GM12878 (cell line): ENCODE data around the gene IFT172. TPM values are rescaled to one million over a fixed set of nuclear protein-coding genes. Genes with fewer than 3 reads are reported as not detected.

ENCODE experiments used
- BCL3 ChIP-seq: IDR thresholded peaks from 2 replicates; pipeline ENCODE4 v1.6.1; 2011; ENCODE audit warnings: borderline replicate concordance, low read depth, mild to moderate bottlenecking, moderate library complexity, low read length; ENCODE audit not compliant: insufficient read depth, poor library complexity, severe bottlenecking
- CEBPB ChIP-seq, 2 experiments: fragments of 150-350 bp in 1 of 2; IDR thresholded peaks; 2 replicates each; pipeline ENCODE4 v1.6.1; 2012 to 2014; ENCODE audit warnings: low read depth in 2 of 2, low read length in 2 of 2, borderline replicate concordance in 1 of 2, inconsistent platforms in 1 of 2
- CHD4 ChIP-seq: fragments of 200-600 bp; sonication (generic); IDR thresholded peaks from 2 replicates; pipeline ENCODE4 v1.6.1; 2016; ENCODE audit warnings: mild to moderate bottlenecking
- CTCF ChIP-seq, 3 experiments: IDR thresholded peaks in 2 of 3; conservative IDR thresholded peaks in 1 of 3; 2 replicates each; pipeline ENCODE4 v1.5.1; 2011; ENCODE audit warnings: low read depth in 3 of 3, low read length in 3 of 3, mild to moderate bottlenecking in 3 of 3, control low read depth in 2 of 3, moderate library complexity in 2 of 3, inconsistent platforms in 1 of 3, mixed read lengths in 1 of 3; ENCODE audit not compliant: control insufficient read depth in 2 of 3, insufficient read depth in 1 of 3; ENCODE audit errors: extremely low read depth in 1 of 3
- STAT3 ChIP-seq: IDR thresholded peaks from 2 replicates; pipeline ENCODE4 v1.6.1; 2011; ENCODE audit warnings: low read depth, low read length, improper control_type of control experiment
- TCF3 ChIP-seq: IDR thresholded peaks from 2 replicates; pipeline ENCODE4 v1.6.1; 2012; ENCODE audit warnings: low read depth, mild to moderate bottlenecking, low read length, borderline replicate concordance; ENCODE audit not compliant: insufficient read depth
- ZBTB11 ChIP-seq: fragments of 450-650 bp; formaldehyde crosslinking; IDR thresholded peaks from 2 replicates; pipeline ENCODE4 v1.5.0; 2022; ENCODE audit warnings: mild to moderate bottlenecking, missing genetic modification characterization
- ZNF592 ChIP-seq: fragments of 450-650 bp; IDR thresholded peaks from 2 replicates; pipeline ENCODE4 v1.6.1; 2017; ENCODE audit warnings: mild to moderate bottlenecking, moderate library complexity
- polyA plus RNA-seq, 11 experiments: library from polyadenylated mRNA; depleted of rRNA in 4 of 11; unstranded in 6 of 11; stranded (reverse) in 5 of 11; fragments of >200 nt; fragmentation: Nextera tagmentation in 4 of 11; fragmentation: Illumina TruSeq in 1 of 11; extraction: Ambion mirVana in 4 of 11; extraction: Trizol in 1 of 11; gene quantifications; 1 replicate in 1 of 11; 2 replicates in 10 of 11; pipeline versions ENCODE4 v1.2.1 to v1.2.3, GENCODE V29; 2011 to 2016; ENCODE audit warnings: inconsistent platforms in 2 of 11, missing spikeins in 2 of 11, low read depth in 1 of 11
- total RNA-seq, 4 experiments: library from RNA; depleted of rRNA in 3 of 4; stranded (reverse); fragments of >200 nt in 3 of 4; fragmentation: Illumina TruSeq in 1 of 4; extraction: Trizol in 1 of 4; gene quantifications; 2 replicates each; pipeline versions ENCODE4 v1.2.1 to v1.2.3, GENCODE V29; 2013 to 2021
- TF ChIP-seq, protein P1 (sequence below): fragments of 450-650 bp; formaldehyde crosslinking; IDR thresholded peaks from 2 replicates; pipeline ENCODE4 v1.4.0; 2020; ENCODE audit warnings: mild to moderate bottlenecking, moderate library complexity

The IFT172 gene
- total and polyA plus RNA-seq, 10 of the 15 experiments (the other 5 are each of a cell fraction or from before 2014, with no cell fraction given), result 2.4 to 8.6 (median 6.2) TPM

DNA sequence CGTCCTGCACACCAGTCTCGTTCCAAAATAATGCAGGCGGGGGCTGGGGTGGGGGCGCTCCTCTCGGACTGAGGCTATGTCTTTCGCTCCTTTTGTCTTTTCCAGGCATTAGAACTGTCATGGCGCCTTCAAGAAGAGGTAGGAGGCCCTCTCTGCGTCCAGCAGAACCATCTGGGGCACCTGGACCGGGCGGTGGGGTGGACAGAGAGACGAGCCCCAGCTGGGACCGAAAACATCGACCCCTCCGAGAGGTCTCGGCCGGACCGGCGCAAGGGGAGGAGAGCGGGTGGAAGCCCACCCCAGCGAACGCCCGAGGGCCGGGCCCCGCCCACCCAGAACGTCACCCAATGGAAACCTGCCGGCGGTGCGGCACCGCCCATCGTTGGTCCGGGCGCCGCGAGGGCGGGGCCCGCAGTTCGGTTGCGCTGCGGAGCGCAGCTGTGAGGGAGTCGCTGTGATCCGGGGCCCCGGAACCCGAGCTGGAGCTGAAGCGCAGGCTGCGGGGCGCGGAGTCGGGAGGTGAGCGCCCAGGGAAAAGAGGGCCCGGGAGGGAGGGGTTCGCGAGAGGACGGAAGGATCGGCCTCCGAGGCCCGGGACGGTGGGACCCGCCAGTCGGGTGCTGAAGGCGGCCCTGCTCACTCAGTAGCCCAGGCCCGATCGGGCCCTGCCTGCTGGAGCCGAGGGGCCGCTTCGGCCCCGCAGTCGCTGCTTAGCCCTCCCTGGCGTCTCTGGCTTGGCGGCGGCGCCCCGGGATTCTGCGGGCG is 61.1 kb downstream of the IFT172 start, which contains the start of gene NRBP1 (continued):
- TF ChIP-seq, protein P1, sequence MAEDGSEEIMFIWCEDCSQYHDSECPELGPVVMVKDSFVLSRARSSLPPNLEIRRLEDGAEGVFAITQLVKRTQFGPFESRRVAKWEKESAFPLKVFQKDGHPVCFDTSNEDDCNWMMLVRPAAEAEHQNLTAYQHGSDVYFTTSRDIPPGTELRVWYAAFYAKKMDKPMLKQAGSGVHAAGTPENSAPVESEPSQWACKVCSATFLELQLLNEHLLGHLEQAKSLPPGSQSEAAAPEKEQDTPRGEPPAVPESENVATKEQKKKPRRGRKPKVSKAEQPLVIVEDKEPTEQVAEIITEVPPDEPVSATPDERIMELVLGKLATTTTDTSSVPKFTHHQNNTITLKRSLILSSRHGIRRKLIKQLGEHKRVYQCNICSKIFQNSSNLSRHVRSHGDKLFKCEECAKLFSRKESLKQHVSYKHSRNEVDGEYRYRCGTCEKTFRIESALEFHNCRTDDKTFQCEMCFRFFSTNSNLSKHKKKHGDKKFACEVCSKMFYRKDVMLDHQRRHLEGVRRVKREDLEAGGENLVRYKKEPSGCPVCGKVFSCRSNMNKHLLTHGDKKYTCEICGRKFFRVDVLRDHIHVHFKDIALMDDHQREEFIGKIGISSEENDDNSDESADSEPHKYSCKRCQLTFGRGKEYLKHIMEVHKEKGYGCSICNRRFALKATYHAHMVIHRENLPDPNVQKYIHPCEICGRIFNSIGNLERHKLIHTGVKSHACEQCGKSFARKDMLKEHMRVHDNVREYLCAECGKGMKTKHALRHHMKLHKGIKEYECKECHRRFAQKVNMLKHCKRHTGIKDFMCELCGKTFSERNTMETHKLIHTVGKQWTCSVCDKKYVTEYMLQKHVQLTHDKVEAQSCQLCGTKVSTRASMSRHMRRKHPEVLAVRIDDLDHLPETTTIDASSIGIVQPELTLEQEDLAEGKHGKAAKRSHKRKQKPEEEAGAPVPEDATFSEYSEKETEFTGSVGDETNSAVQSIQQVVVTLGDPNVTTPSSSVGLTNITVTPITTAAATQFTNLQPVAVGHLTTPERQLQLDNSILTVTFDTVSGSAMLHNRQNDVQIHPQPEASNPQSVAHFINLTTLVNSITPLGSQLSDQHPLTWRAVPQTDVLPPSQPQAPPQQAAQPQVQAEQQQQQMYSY, result no peak
- TF ChIP-seq TCF3 (peak; percentile 66; the same call in 1 of the 2 replicates), CEBPB (IDR thresholded peaks at IDR 0.05; ENCODE audit: borderline replicate concordance in 1 of 2, low read depth in 2 of 2, low read length in 2 of 2) (no peak), ZBTB11 (CRISPR knock-in tag) (no peak), CTCF (IDR thresholded peaks at IDR 0.05 in 2 of 3, conservative IDR thresholded peaks at IDR 0.05 in 1 of 3; ENCODE audit: control insufficient read depth in 2 of 3, extremely low read depth in 1 of 3, insufficient read depth in 1 of 3, low read depth in 3 of 3, low read length in 3 of 3) (no peak), ZNF592 (no peak), BCL3 (no peak), CHD4 (no peak), STAT3 (no peak)
